MCF 10A (cell line): ENCODE measurements around the gene QRICH2. TPM values are rescaled to one million over a fixed set of nuclear protein-coding genes. Genes with fewer than 3 reads are reported as not detected.
"Not testable (repeated sequence)": the region's sequence is repeated elsewhere in the genome, so short reads cannot be mapped to it uniquely, and the experiment has no call there.

Experiments used
- BruUV-seq: library from RNA; stranded (reverse); fragments of 400-500 nt; replicated peaks from 2 replicates; lab custom pipeline; 2021; lab: Mats Ljungman, UMichigan
- CTCF ChIA-PET: fragments of 300-600 bp; sonication (Branson Sonifier 250); formaldehyde crosslinking; extraction: SDS; loops from one replicate; lab custom pipeline; 2021; ENCODE audit warnings: antibody characterized with exemption, inconsistent platforms; lab: Yijun Ruan, JAX
- POLR2A ChIA-PET: fragments of 300-600, 350-650 bp; sonication (Branson Sonifier 250); formaldehyde crosslinking; extraction: SDS; loops from one replicate; lab custom pipeline; 2020; ENCODE audit warnings: antibody characterized with exemption, inconsistent platforms; lab: Yijun Ruan, JAX
- DNase-seq: peaks from one replicate; pipeline ENCODE4 v3.0.0-alpha.2; 2018; ENCODE audit not compliant: unreplicated experiment
- H3K27ac Mint-ChIP-seq: one replicate; pipeline ENCODE4 v1.8.0; 2022; ENCODE audit warnings: mild to moderate bottlenecking, low read depth, mixed read lengths; ENCODE audit not compliant: unreplicated experiment
- H3K27me3 Mint-ChIP-seq: one replicate; pipeline ENCODE4 v1.8.0; 2022; ENCODE audit warnings: mixed read lengths; ENCODE audit not compliant: insufficient read depth, unreplicated experiment
- H3K36me3 Mint-ChIP-seq: one replicate; pipeline ENCODE4 v1.8.0; 2022; ENCODE audit warnings: mild to moderate bottlenecking, moderate library complexity, mixed read lengths; ENCODE audit not compliant: insufficient read depth, unreplicated experiment
- H3K4me1 Mint-ChIP-seq: one replicate; pipeline ENCODE4 v1.8.0; 2022; ENCODE audit warnings: mixed read lengths; ENCODE audit not compliant: insufficient read depth, unreplicated experiment
- H3K4me3 Mint-ChIP-seq: one replicate; pipeline ENCODE4 v1.8.0; 2022; ENCODE audit warnings: mild to moderate bottlenecking, moderate library complexity, mixed read lengths; ENCODE audit not compliant: unreplicated experiment
- H3K9me3 Mint-ChIP-seq: one replicate; pipeline ENCODE4 v1.8.0; 2022; ENCODE audit warnings: mixed read lengths; ENCODE audit not compliant: unreplicated experiment
- intact Hi-C: fragments of 100-400 bp; cut with micrococcal nuclease; formaldehyde crosslinking; loops from 2 replicates; pipeline ENCODE4 v1.14.1; 2022
- total RNA-seq: library from RNA; stranded (reverse); gene quantifications from 2 replicates; pipeline ENCODE4 v1.2.3, GENCODE V29; 2022
- TF ChIP-seq, protein P1 (sequence below): fragments of 200-600 bp; IDR thresholded peaks from one replicate; pipeline ENCODE4 v1.8.0; 2022; ENCODE audit warnings: antibody characterized with exemption, mild to moderate bottlenecking; ENCODE audit not compliant: unreplicated experiment

Gene QRICH2
- total RNA-seq, 1 experiment from 2014 or later = 0.56 TPM

DNA sequence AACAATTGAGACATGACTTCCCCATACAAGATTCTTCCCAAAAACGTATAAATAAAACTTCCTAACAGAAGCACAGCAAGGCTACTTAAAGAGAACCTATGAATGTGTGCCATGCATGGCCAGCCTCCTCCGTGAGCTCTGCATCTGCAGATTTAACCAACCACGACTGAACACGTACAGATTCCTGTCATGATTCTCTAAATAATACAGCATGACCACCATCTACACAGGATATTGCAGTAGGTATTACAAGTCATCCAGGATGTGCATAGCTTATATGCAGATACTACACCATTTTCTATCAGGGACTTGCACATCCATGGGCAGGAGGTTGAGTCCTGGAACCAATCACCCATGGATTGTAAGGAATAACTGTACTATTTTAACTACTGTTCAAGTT, 1.4 kb upstream of the QRICH2 start:
- BruUV-seq = no TSS peak
- intact Hi-C loops = no loop called here

DNA sequence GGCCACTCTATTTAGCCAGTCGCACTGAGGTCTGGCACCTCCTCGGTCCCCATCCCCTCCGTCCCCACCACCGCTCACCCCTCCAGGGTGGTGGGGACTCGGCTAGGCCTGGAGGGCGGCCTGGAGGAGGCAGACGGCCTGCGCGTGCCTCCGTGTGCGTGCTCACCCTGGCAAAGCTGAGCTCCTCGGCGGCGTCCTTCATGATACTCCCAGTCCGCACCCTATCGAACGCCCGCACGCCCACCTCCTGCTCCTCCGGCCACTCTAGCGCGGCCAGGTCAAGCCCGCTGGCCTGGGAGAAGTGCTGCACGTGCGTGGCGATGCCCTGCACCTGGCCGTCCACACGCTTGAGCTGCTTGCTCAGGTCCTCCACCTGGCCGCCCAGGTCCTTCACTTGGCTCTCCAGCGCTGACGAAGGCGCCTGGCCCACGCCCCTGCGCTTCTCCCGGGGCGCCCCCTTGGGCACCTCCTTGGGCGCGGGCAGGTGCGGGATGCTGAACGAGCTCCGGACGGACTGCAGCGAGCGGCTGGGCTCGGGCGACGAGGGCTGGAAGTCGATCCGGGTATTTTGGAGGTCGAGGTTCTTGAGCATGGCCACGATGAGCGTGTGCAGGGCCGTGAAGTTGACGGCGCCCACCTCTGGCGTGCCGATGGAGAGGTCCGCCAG, 644 bp downstream of the QRICH2 start:
- no TSS peak for BruUV-seq
- no peaks in the 10 kb centered on the region for H3K4me1 Mint-ChIP-seq
- ChIA-PET CTCF (interaction anchor here (0.7 to 1.1 kb wide), 3 partner anchors 47 to 169 kb away, joined by 3 to 4 read pairs (median 3); no protein-coding TSS in a partner anchor), POLR2A (interaction anchor here (0.6 kb wide), 3 partner anchors 77 to 375 kb away, joined by 3 read pairs; partner anchors contain the start of gene SPHK1)
- no peak overlapping the region for H3K27ac Mint-ChIP-seq
- H3K4me3 Mint-ChIP-seq = no peak overlapping the region
- peaks cover 20% of the 10 kb centered on the region for H3K36me3 Mint-ChIP-seq
- no peaks in the 10 kb centered on the region for H3K27me3 Mint-ChIP-seq
- DNase-seq = no peak
- TF ChIP-seq, protein P1, sequence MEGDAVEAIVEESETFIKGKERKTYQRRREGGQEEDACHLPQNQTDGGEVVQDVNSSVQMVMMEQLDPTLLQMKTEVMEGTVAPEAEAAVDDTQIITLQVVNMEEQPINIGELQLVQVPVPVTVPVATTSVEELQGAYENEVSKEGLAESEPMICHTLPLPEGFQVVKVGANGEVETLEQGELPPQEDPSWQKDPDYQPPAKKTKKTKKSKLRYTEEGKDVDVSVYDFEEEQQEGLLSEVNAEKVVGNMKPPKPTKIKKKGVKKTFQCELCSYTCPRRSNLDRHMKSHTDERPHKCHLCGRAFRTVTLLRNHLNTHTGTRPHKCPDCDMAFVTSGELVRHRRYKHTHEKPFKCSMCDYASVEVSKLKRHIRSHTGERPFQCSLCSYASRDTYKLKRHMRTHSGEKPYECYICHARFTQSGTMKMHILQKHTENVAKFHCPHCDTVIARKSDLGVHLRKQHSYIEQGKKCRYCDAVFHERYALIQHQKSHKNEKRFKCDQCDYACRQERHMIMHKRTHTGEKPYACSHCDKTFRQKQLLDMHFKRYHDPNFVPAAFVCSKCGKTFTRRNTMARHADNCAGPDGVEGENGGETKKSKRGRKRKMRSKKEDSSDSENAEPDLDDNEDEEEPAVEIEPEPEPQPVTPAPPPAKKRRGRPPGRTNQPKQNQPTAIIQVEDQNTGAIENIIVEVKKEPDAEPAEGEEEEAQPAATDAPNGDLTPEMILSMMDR = no peak
- no peaks in the 10 kb centered on the region for H3K9me3 Mint-ChIP-seq
- intact Hi-C loops = no loop called here

More for the DNA sequence above, 1.4 kb upstream of the QRICH2 start:
- H3K27me3 Mint-ChIP-seq = no peaks in the 10 kb centered on the region
- H3K27ac Mint-ChIP-seq = no peak overlapping the region
- TF ChIP-seq, protein P1 = no peak
- H3K9me3 Mint-ChIP-seq = no peaks in the 10 kb centered on the region
- no peak for DNase-seq
- ChIA-PET CTCF (interaction anchor here (0.6 to 3.5 kb wide), 3 partner anchors 88 to 136 kb away, joined by 3 to 17 read pairs (median 5); no protein-coding TSS in a partner anchor), POLR2A (interaction anchor here (0.7 kb wide), 1 partner anchor 75 kb away, joined by 4 read pairs; the partner anchor contains the start of gene SPHK1)
- H3K4me3 Mint-ChIP-seq = no peak overlapping the region
- no peaks in the 10 kb centered on the region for H3K4me1 Mint-ChIP-seq
- peaks cover 33% of the 10 kb centered on the region for H3K36me3 Mint-ChIP-seq

DNA sequence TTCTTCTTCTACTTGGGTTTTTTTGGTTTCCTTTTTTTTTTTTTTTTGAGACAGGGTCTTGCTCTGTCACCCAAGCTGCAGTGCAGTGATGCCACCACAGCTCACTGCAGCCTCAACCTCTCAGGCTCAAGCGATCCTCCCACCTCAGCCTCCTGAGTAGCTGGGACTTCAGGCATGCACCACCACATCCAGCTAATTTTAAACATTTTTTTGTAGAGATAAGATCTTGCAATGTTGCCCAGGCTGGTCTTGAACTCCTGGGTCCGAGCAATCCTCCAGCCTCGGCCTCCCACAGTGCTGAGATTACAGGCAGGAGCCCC, 3.0 kb downstream of the QRICH2 start:
- DNase-seq, H3K9me3 Mint-ChIP-seq, H3K4me3 Mint-ChIP-seq, H3K36me3 Mint-ChIP-seq, intact Hi-C loops, H3K27me3 Mint-ChIP-seq, H3K4me1 Mint-ChIP-seq, H3K27ac Mint-ChIP-seq, BruUV-seq: not testable (repeated sequence)
- CTCF ChIA-PET = interaction anchor here (1.0 to 4.6 kb wide), 2 partner anchors 71 to 93 kb away, joined by 3 to 72 read pairs; no protein-coding TSS in a partner anchor
- POLR2A ChIA-PET = interaction anchor here (1.8 kb wide), 1 partner anchor 80 kb away, joined by 5 read pairs; the partner anchor contains the start of gene SPHK1

DNA sequence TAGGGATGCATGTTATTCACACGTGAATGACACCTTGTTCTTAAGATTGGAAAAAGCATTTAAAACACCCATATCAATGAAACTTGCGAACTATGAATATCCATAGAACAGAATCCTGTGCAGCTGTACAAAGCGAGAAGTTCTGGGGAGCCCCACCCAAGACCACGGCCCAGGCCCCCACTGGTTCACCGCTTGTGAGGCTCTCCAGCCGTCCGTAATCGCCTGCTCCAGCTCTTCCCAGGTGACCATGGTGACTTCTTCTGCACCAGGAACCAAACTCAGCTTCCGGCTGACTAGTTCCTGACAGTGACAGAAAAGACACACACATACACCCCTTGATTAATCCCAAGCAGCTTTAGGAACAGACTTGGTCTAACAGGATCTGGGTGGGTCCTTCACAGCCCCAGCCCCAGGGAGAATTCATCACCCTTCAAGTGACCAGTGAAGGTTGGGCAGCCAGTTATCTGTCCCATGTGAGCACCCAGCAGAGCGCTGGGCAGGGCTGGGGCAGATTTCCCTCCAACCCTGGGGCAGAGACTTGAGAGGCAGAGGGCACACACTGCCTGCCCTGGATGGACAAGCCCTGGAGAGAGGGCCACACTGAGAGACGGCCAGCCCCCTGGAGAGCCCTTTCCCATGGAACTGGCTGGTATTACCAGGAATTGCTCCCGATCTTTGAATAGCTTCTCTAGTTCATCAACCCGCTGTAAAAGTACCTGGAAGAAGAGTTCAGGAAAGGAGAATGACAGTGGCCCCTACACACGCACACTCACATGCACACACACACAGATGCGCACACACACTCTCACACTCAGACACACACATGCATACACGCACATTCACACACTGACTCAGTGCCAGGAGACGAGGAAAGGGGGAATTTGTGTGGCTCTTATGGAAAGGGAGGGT, 3.6 kb downstream of the QRICH2 start:
- no peak for DNase-seq
- BruUV-seq = no TSS peak
- Mint-ChIP-seq H3K27me3 (no peaks in the 10 kb centered on the region), H3K27ac (no peak overlapping the region), H3K4me3 (no peak overlapping the region), H3K36me3 (peaks cover 3% of the 10 kb centered on the region), H3K9me3 (no peaks in the 10 kb centered on the region), H3K4me1 (no peaks in the 10 kb centered on the region)
- intact Hi-C loops = loop anchor here (5.0 kb wide), 1 partner anchor 203 kb away; no protein-coding TSS in a partner anchor
- CTCF ChIA-PET = interaction anchor here (0.6 to 4.6 kb wide), 9 partner anchors 72 to 195 kb away, joined by 3 to 72 read pairs (median 3); partner anchors contain the start of gene SPHK1
- POLR2A ChIA-PET = interaction anchor here (1.4 to 1.8 kb wide), 2 partner anchors 49 to 81 kb away, joined by 3 to 5 read pairs; partner anchors contain the start of genes PRPSAP1 and SPHK1
- TF ChIP-seq, protein P1 = no peak
